ENCODE data around the gene C4BPA.
A peak's percentile ranks its signal among the peaks of the same experiment; 100 is the strongest.

The C4BPA gene

GRCh38 chr1:207077470-207078377 is 26.3 kb upstream of the C4BPA start:
- peak; percentile 65 for DNase-seq (ENCODE audit: low read depth)

GRCh38 chr1:207078578-207079132 is 25.4 kb upstream of the C4BPA start:
- DNase-seq (ENCODE audit: low read depth): no peak

- DNase-seq (ENCODE audit: low read depth): no peak
These were observed 24.3 kb upstream of the C4BPA start for GRCh38 chr1:207079706-207080241.

- DNase-seq (ENCODE audit: low read depth): no peak
These were observed 22.9 kb upstream of the C4BPA start for GRCh38 chr1:207081088-207081487.

GRCh38 chr1:207081806-207082205 is 22.2 kb upstream of the C4BPA start:
- no peak for DNase-seq (ENCODE audit: low read depth)

- no peak for DNase-seq (ENCODE audit: low read depth)
These were observed 19.8 kb upstream of the C4BPA start for GRCh38 chr1:207084232-207084631.

GRCh38 chr1:207084701-207085180 is 19.3 kb upstream of the C4BPA start:
- peak; percentile 38 for DNase-seq (ENCODE audit: low read depth)

GRCh38 chr1:207085887-207086286 is 18.1 kb upstream of the C4BPA start:
- no peak for DNase-seq (ENCODE audit: low read depth)

GRCh38 chr1:207088161-207088560 is 15.9 kb upstream of the C4BPA start:
- no peak for DNase-seq (ENCODE audit: low read depth)

- no peak for DNase-seq (ENCODE audit: low read depth)
These were observed 15.1 kb upstream of the C4BPA start, which contains the start of gene C4BPB for GRCh38 chr1:207088701-207089626. Gene C4BPB (plus strand): TSS chr1:207088860. CDS start chr1:207089532, 672 bp downstream.

- DNase-seq (ENCODE audit: low read depth): no peak
These were observed 14.2 kb upstream of the C4BPA start for GRCh38 chr1:207089627-207090355.

- DNase-seq (ENCODE audit: low read depth): no peak
These were observed 12.7 kb upstream of the C4BPA start for GRCh38 chr1:207091200-207091908.

GRCh38 chr1:207093944-207094343 is 10.1 kb upstream of the C4BPA start:
- DNase-seq (ENCODE audit: low read depth): no peak

GRCh38 chr1:207097871-207098324 is 6.1 kb upstream of the C4BPA start:
- DNase-seq (ENCODE audit: low read depth): no peak

- DNase-seq (ENCODE audit: low read depth): no peak
These were observed 2.3 kb upstream of the C4BPA start for GRCh38 chr1:207101720-207102119.

GRCh38 chr1:207102146-207102545 is 1.9 kb upstream of the C4BPA start:
- no peak for DNase-seq (ENCODE audit: low read depth)

- DNase-seq (ENCODE audit: low read depth): no peak
These were observed 1.4 kb upstream of the C4BPA start for GRCh38 chr1:207102659-207103058.

- DNase-seq (ENCODE audit: low read depth): no peak
These were observed 5.0 kb downstream of the C4BPA start for GRCh38 chr1:207109004-207109403.

GRCh38 chr1:207112616-207113296 is 8.7 kb downstream of the C4BPA start:
- DNase-seq (ENCODE audit: low read depth): no peak

GRCh38 chr1:207115269-207115668 is 11.2 kb downstream of the C4BPA start:
- DNase-seq (ENCODE audit: low read depth): no peak

Data from fibroblast of the conjunctiva (primary cell).